Measurements from ENCODE around the gene NKX6-2. TPM values are rescaled to one million over a fixed set of nuclear protein-coding genes. Genes with fewer than 3 reads are reported as not detected.

The NKX6-2 gene
- total and polyA plus RNA-seq, 2 of the 8 experiments (the other 6 are each of a cell fraction or from before 2014, with no cell fraction given), result 0.06 TPM; not detected in 1

GRCh38 chr10:132834891-132835847, 49.2 kb upstream of the NKX6-2 start (continued):
- TF ChIP-seq CHD7 (IDR thresholded peaks at IDR 0.05; ENCODE audit: insufficient replicate concordance, low read length) (no peak), GTF2F1 (IDR thresholded peaks at IDR 0.05; ENCODE audit: borderline replicate concordance, low read depth, low read length) (no peak)

All from H1 (cell line).